ENCODE data around the gene SQOR. TPM values are rescaled to one million over a fixed set of nuclear protein-coding genes. Genes with fewer than 3 reads are reported as not detected.

Gene SQOR
- total RNA-seq, 1 experiment from 2014 or later: 17.6 TPM

DNA sequence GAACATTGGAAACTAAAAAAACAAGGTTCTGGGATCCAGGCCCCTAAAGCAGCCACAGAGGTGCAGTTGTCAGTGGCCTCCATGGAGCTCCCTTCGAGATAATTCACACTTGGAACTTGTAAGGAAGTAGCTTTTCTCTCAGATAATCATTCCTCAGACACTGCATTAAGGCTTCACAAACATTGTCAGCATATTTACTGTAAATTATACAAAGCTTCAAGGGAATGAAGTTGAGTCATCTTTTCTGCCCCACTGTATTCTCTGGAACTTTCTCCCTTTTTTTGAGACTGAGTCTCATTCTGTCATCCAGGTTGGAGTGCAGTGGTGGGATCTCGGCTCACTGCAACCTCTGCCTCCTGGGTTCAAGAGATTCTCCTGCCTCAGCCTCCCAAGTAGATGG, 40.5 kb upstream of the SQOR start:
- BruUV-seq (replicated peaks): no TSS peak
- TF ChIP-seq, protein P1, sequence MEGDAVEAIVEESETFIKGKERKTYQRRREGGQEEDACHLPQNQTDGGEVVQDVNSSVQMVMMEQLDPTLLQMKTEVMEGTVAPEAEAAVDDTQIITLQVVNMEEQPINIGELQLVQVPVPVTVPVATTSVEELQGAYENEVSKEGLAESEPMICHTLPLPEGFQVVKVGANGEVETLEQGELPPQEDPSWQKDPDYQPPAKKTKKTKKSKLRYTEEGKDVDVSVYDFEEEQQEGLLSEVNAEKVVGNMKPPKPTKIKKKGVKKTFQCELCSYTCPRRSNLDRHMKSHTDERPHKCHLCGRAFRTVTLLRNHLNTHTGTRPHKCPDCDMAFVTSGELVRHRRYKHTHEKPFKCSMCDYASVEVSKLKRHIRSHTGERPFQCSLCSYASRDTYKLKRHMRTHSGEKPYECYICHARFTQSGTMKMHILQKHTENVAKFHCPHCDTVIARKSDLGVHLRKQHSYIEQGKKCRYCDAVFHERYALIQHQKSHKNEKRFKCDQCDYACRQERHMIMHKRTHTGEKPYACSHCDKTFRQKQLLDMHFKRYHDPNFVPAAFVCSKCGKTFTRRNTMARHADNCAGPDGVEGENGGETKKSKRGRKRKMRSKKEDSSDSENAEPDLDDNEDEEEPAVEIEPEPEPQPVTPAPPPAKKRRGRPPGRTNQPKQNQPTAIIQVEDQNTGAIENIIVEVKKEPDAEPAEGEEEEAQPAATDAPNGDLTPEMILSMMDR (IDR thresholded peaks at IDR 0.05 in 2 of 3, conservative IDR thresholded peaks at IDR 0.05 in 1 of 3; ENCODE audit: borderline replicate concordance in 1 of 3, insufficient read depth in 1 of 3, low read depth in 2 of 3, low read length in 2 of 3): no peak
- TF ChIP-seq ZNF274 (IDR thresholded peaks at IDR 0.05; ENCODE audit: low read depth, low read length) (no peak), FOSL1 (IDR thresholded peaks at IDR 0.05; ENCODE audit: low read depth) (no peak), POLR2A (IDR thresholded peaks at IDR 0.05; ENCODE audit: borderline replicate concordance, extremely low read depth, insufficient read depth, insufficient read length) (no peak), EZH2 (IDR thresholded peaks at IDR 0.05) (no peak), YY1 (IDR thresholded peaks at IDR 0.05; ENCODE audit: extremely low read depth, insufficient replicate concordance, low read depth, low read length) (no peak), ELF1 (IDR thresholded peaks at IDR 0.05; ENCODE audit: borderline replicate concordance, low read depth) (no peak), EZH2phosphoT487 (IDR thresholded peaks at IDR 0.05; ENCODE audit: borderline replicate concordance) (no peak), SIN3A (IDR thresholded peaks at IDR 0.05; ENCODE audit: low read depth) (no peak), JUND (IDR thresholded peaks at IDR 0.05) (no peak), EGR1 (IDR thresholded peaks at IDR 0.05; ENCODE audit: low read depth) (no peak), SP1 (IDR thresholded peaks at IDR 0.05; ENCODE audit: low read depth) (no peak), RAD21 (IDR thresholded peaks at IDR 0.05; ENCODE audit: low read depth) (no peak), CBX3 (IDR thresholded peaks at IDR 0.05; ENCODE audit: low read depth) (no peak), CEBPB (IDR thresholded peaks at IDR 0.05; ENCODE audit: low read depth) (no peak)
- TF ChIP-seq, protein P2, sequence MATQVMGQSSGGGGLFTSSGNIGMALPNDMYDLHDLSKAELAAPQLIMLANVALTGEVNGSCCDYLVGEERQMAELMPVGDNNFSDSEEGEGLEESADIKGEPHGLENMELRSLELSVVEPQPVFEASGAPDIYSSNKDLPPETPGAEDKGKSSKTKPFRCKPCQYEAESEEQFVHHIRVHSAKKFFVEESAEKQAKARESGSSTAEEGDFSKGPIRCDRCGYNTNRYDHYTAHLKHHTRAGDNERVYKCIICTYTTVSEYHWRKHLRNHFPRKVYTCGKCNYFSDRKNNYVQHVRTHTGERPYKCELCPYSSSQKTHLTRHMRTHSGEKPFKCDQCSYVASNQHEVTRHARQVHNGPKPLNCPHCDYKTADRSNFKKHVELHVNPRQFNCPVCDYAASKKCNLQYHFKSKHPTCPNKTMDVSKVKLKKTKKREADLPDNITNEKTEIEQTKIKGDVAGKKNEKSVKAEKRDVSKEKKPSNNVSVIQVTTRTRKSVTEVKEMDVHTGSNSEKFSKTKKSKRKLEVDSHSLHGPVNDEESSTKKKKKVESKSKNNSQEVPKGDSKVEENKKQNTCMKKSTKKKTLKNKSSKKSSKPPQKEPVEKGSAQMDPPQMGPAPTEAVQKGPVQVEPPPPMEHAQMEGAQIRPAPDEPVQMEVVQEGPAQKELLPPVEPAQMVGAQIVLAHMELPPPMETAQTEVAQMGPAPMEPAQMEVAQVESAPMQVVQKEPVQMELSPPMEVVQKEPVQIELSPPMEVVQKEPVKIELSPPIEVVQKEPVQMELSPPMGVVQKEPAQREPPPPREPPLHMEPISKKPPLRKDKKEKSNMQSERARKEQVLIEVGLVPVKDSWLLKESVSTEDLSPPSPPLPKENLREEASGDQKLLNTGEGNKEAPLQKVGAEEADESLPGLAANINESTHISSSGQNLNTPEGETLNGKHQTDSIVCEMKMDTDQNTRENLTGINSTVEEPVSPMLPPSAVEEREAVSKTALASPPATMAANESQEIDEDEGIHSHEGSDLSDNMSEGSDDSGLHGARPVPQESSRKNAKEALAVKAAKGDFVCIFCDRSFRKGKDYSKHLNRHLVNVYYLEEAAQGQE (IDR thresholded peaks at IDR 0.05; ENCODE audit: low read depth): no peak
- TF ChIP-seq, protein P3, sequence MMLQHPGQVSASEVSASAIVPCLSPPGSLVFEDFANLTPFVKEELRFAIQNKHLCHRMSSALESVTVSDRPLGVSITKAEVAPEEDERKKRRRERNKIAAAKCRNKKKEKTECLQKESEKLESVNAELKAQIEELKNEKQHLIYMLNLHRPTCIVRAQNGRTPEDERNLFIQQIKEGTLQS (IDR thresholded peaks at IDR 0.05): no peak
- H3K36me3 ChIP-seq (ENCODE audit: control insufficient read depth in 1 of 2, insufficient read depth in 2 of 2, low read length in 2 of 2): peaks cover 2 to 10% of the 10 kb centered on the region in 2 experiments
- RAD21 ChIA-PET (ENCODE audit: low non-redundant PET in 1 of 2, low total read pairs in 2 of 2, uncharacterized antibody in 2 of 2, unreplicated experiment in 2 of 2): no interaction called here
- no peaks in the 10 kb centered on the region for H3K9me2 ChIP-seq (ENCODE audit: insufficient read depth)
- no peak overlapping the region for H3K9ac ChIP-seq (ENCODE audit: low read length)
- CTCF ChIA-PET: interaction anchor here (1.0 to 1.6 kb wide), 4 partner anchors 17 to 476 kb away, joined by 3 to 6 read pairs (median 5); no protein-coding TSS in a partner anchor
- intact Hi-C loops (cut with micrococcal nuclease): no loop called here
- POLR2A ChIA-PET: interaction anchor here (1.4 kb wide), 1 partner anchor 8 kb away, joined by 3 read pairs; the partner anchor contains the start of gene BLOC1S6
- no peaks in the 10 kb centered on the region for H3K27me3 ChIP-seq (ENCODE audit: insufficient read depth, low read length)
- no peaks in the 10 kb centered on the region for H4K20me1 ChIP-seq (ENCODE audit: insufficient read depth)
- no peaks in the 10 kb centered on the region for H3K9me3 ChIP-seq (ENCODE audit: control insufficient read depth in 1 of 2, insufficient read depth in 1 of 2, low read depth in 1 of 2, low read length in 2 of 2)
- H3K27ac ChIP-seq (ENCODE audit: low read depth, low read length): peak overlapping the region; percentile 74
- DNase-seq (ENCODE audit: low read depth, low spot score) (no peak), ATAC-seq (no peak)
- no peak overlapping the region for H2AFZ ChIP-seq (ENCODE audit: low read depth, low read length, poor library complexity, severe bottlenecking)
- H3K4me3 ChIP-seq (replicated peaks in 1 of 2; ENCODE audit: low read depth in 1 of 2, low read length in 2 of 2): no peak overlapping the region
- H3K79me2 ChIP-seq (ENCODE audit: insufficient read depth, low read length): peaks cover 65% of the 10 kb centered on the region
- peaks cover 12 to 15% of the 10 kb centered on the region in 2 experiments; a peak in 3 of 4 replicates for H3K4me1 ChIP-seq (ENCODE audit: control insufficient read depth in 1 of 2, insufficient read depth in 2 of 2, low read length in 2 of 2)
- H3K4me2 ChIP-seq (ENCODE audit: low read length): peak overlapping the region; percentile 46; the same call in 1 of the 2 replicates
